Activated naive CD8-positive, alpha-beta T cell treated with anti-CD3 and anti-CD28 coated beads, Interleukin-2, amount 50 U/mL, for 16 hours (primary cell): Measurements from ENCODE around the gene TSGA10IP.

ENCODE experiments used
- DNase-seq: peaks from one replicate; pipeline ENCODE4 v3.0.0-alpha.2; 2020; ENCODE audit warnings: low read depth, low spot score

Gene TSGA10IP

GRCh38 chr11:65945430-65945911 is at the start of gene TSGA10IP:
Gene TSGA10IP, plus strand, starts transcription at chr11:65945480. Its CDS starts 196 bp downstream, at chr11:65945676.
- DNase-seq, result no peak

GRCh38 chr11:65895482-65895981 is 49.7 kb upstream of the TSGA10IP start:
- DNase-seq, result no peak

DNA sequence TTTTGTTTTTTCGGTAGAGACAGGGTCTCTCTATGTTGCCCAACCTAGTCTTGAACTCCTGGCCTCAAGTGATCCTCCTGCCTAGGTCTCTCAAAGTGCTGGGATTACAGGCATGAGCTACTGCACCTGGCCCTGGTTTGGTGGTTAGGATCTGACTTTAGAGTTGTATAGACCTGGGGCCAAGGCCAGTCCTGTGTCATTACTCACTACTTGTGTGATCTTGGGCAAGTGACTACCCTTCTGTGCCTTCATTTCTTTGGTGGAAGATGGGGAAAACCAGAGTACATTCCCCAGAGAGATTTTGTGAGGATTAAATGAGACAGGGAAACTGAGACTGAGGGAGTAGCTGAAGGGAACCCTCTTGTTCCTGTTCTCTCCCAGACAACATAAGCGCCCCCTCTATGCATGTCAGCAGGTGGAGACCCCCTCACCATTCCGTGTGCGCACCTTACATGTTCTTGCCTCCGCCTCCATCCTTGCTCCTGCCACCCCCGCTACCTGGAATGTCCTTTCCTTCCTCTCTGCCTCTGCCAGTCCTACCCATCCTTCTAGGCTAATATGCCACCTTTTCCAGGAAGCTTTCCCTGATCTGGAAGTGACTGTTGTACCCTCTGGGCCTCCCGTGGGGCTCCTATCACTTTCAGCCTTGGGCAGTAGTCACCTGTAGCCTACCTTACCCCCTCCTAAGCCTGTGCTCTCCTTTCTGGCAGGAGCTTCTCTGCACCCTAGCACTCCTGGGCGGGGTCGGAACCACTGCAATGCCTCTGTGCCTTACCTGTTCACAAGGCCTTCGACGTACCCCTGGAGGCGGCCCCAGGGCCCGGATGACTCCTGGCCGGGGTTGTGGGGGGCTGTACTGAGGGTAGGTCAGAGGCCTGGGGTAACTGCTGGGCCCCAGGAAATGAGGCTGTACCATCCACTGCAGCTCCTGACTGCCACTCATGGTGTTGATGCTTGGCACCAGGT is 49.0 kb upstream of the TSGA10IP start:
- no peak for DNase-seq

GRCh38 chr11:65897020-65897471 is 48.2 kb upstream of the TSGA10IP start:
- no peak for DNase-seq

- no peak for DNase-seq
Observed at GRCh38 chr11:65898656-65899355, 46.5 kb upstream of the TSGA10IP start.

- DNase-seq, result peak; percentile 54
Observed at GRCh38 chr11:65899356-65900124, 45.7 kb upstream of the TSGA10IP start.

DNA sequence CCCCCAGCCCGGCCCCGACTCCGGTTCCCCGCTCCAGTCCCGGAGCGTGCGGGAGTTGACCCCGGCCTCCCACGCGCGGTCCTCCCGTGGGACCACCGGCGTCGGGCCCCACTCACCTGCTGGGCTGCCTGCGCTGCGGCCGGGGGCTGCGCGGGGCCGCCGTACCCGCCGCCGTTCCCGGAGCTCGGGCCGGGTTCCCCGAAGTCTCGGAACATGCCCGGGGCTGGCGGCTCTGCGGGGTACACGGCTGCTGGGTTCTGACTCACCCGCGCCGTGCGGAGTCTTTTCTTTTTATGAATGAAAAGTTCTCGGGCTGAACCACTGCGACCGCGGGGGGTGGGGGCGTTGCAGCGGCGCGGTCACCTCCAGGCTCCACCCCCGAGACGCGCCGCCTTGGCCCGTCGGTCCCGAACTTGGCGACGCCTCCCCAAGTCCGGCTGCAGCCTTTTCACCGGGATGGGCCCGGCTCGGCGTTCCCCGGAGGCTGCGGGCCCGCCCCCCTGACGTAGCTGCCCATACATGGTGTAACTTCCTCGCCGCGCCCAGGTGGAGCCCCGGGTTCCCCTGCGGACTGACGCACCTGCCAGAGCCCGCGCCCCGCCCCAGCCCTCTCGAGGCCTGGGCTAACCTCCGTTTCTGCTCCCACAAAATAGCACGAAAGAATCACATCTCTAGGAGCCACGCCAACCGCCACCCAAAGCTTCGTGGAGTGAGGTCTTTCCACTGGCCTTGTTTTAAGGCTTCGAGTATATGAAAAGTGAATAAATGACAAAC is 45.0 kb upstream of the TSGA10IP start, which contains the start of gene FOSL1:
TSS of gene FOSL1 (minus strand) at position 264 of the 774 bp plus-strand sequence. CDS start at position 215, 49 bp downstream.
- peak; percentile 89 for DNase-seq

GRCh38 chr11:65900899-65901180 is 44.4 kb upstream of the TSGA10IP start:
- no peak for DNase-seq

GRCh38 chr11:65903068-65903481 is 42.2 kb upstream of the TSGA10IP start:
- no peak for DNase-seq

DNA sequence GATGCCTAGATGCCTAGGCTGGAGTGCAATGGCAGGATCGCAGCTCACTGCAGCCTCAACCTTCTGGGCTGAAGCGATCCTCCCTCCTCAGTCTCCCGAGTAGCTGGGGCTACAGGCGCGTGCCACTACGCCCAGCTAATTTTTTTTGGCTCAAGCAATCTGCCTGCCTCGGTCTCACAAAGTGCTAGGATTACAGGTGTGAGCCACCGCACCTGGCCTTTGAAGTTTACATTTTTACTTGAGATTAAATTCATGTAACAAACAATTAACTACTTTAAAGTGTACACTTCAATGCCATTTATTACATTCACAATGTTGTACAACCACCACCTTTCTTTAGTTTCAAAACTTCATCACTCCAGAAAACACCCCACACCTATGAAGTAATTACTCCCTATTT is 41.6 kb upstream of the TSGA10IP start:
- no peak for DNase-seq

- no peak for DNase-seq
Observed at GRCh38 chr11:65906602-65907001, 38.7 kb upstream of the TSGA10IP start.

GRCh38 chr11:65907878-65908277 is 37.4 kb upstream of the TSGA10IP start:
- DNase-seq, result no peak

GRCh38 chr11:65911682-65912568 is 33.4 kb upstream of the TSGA10IP start:
- DNase-seq, result no peak

- DNase-seq, result no peak
Observed at GRCh38 chr11:65912845-65913244, 32.4 kb upstream of the TSGA10IP start.

DNA sequence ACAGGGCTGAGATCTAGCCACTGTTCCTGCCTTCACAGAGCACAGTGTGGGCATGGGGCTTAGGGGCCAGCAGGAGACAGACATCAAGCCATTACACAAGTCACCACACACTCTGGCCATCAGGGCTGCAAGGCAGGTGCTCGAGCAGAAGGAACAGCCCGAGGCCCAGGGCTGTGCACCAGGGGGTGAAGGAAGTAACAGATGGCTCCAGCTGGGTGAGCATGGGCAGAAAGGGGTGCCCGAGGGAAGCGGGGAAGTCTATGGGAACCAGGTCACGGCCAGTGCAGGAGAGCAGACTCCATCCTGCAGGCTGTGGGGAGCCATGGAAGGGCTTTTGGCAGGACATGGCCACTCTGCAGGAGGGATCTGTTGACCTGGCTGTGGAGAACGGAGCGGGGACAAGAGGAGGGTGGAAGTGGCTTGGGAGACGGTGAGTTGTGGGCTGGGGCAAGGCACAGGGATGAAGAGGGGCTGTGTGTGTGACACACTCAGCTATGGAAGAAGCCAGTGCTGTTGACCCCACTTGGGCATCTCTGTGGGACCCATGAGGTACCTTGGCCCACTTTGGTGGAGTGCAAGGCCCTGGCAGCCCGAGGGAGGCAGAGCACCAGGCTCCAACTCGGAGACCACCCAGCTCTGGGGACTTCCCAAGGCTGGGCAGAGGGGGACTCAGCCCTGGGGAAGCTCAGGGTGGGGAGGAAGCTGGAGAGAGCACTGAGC is 30.0 kb upstream of the TSGA10IP start:
- DNase-seq, result no peak

GRCh38 chr11:65915821-65916251 is 29.4 kb upstream of the TSGA10IP start:
- DNase-seq, result no peak

- DNase-seq, result no peak
Observed at GRCh38 chr11:65916391-65916790, 28.9 kb upstream of the TSGA10IP start.

DNA sequence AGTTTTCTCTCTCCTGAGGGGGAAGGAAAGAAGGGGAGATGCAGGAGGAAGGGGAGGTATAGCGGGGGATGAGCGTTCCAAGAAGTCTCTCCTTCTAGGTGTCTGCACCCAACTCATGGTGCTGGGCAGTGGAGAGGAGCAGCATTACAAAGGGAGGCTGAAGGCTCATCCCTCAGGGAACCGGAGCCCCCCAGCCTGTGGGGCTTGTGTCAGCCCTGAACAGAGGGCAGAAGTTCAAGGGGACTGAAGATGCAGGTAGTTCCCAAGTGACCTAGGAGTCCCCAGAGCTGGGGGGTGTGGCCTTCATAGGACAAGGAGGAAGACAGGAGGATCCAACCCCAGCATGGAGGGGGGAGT is 28.2 kb upstream of the TSGA10IP start:
- DNase-seq, result no peak
